Transverse colon (tissue), 4 donors: ENCODE measurements around the gene PCBD2. TPM values are rescaled to one million over a fixed set of nuclear protein-coding genes. Genes with fewer than 3 reads are reported as not detected.

ENCODE experiments used
- DNase-seq: peaks from one replicate; pipeline ENCODE4 v3.0.0-alpha.2; 2019
- H3K27ac ChIP-seq, 4 donors: fragments of 200-600 bp; sonication (generic); 2 replicates each; pipeline ENCODE4 v1.5.1; 2016 to 2018; ENCODE audit warnings: inconsistent platforms in 4 of 4
- H3K27me3 ChIP-seq: fragments of 200-600 bp; sonication (generic); 2 replicates; pipeline ENCODE4 v1.5.1; 2017; ENCODE audit warnings: inconsistent platforms
- H3K36me3 ChIP-seq, 4 donors: fragments of 200-600 bp; sonication (generic); 2 replicates each; pipeline ENCODE4 v1.5.1; 2017 to 2019; ENCODE audit warnings: inconsistent platforms in 4 of 4
- H3K4me1 ChIP-seq, 4 donors: fragments of 200-600 bp; sonication (generic); 2 replicates each; pipeline ENCODE4 v1.5.1; 2017 to 2020; ENCODE audit warnings: inconsistent platforms in 4 of 4
- H3K4me3 ChIP-seq, 4 donors: fragments of 200-600 bp; sonication (generic); 1 replicate in 1 of 4; 2 replicates in 3 of 4; pipeline versions ENCODE4 v1.5.1 to v1.6.1; 2017 to 2019; ENCODE audit warnings: inconsistent platforms in 4 of 4
- H3K9me3 ChIP-seq, 2 donors: fragments of 200-600 bp; sonication (generic); 2 replicates each; pipeline ENCODE4 v1.5.1; 2017 to 2019; ENCODE audit warnings: inconsistent platforms in 2 of 2
- CTCF ChIP-seq, 5 experiments: fragments of 200-600 bp in 3 of 5; fragments of 450-650 bp in 2 of 5; sonication (generic) in 3 of 5; IDR thresholded peaks; 1 replicate in 2 of 5; 2 replicates in 3 of 5; pipeline ENCODE4 v1.5.1; 2016 to 2017; ENCODE audit warnings: antibody characterized with exemption in 5 of 5, inconsistent platforms in 3 of 5, mild to moderate bottlenecking in 2 of 5, moderate library complexity in 1 of 5
- EP300 ChIP-seq: sonication (generic); formaldehyde crosslinking; IDR thresholded peaks from one replicate; pipeline ENCODE4 v1.6.1; 2017; ENCODE audit warnings: antibody characterized with exemption, low read depth
- POLR2A ChIP-seq: fragments of 450-650 bp; IDR thresholded peaks from one replicate; pipeline ENCODE4 v1.6.1; 2016; ENCODE audit warnings: antibody characterized with exemption, mild to moderate bottlenecking, moderate library complexity
- POLR2AphosphoS5 ChIP-seq, 3 donors: sonication (generic); formaldehyde crosslinking; IDR thresholded peaks; one replicate each; pipeline ENCODE4 v1.6.1; 2016; ENCODE audit warnings: antibody characterized with exemption in 3 of 3
- WGBS, 2 donors: methylation state at CpG; one replicate each; pipeline ENCODE4 v1.1.5; 2018; ENCODE audit warnings: low coverage in 1 of 2; 5-methylcytosine and 5-hydroxymethylcytosine counted together
- in situ Hi-C, 4 donors: fragments of 200-750 bp; cut with MboI; loops; one replicate each; pipeline versions ENCODE4 v1.15.0 to v1.15.1; 2017; ENCODE audit warnings: low sequenced_read_pairs in 3 of 4, low pct_ligation_motif_present in 1 of 4, low pct_unique_long_range_greater_than_20kb in 1 of 4
- intact Hi-C: fragments of 100-400 bp; cut with DNase I; formaldehyde crosslinking; loops from one replicate; pipeline ENCODE4 v1.15.1; 2023; ENCODE audit warnings: low total_unique reads
- total RNA-seq, 4 donors: library from RNA; depleted of rRNA; stranded (reverse); fragments of >200 nt; gene quantifications; one replicate each; pipeline ENCODE4 v1.1.0, GENCODE V29; 2016

PCBD2 gene
- total RNA-seq, 4 donors from 2014 or later = 6.4 to 28.9 (median 11.6) TPM

- no peak for TF ChIP-seq EP300
- TF ChIP-seq POLR2A = no peak
- no peak for TF ChIP-seq POLR2AphosphoS5 (IDR thresholded peaks at IDR 0.05)
- no peak for TF ChIP-seq CTCF (IDR thresholded peaks at IDR 0.05)
- no peaks in the 10 kb centered on the region for H3K27me3 ChIP-seq
- no peaks in the 10 kb centered on the region for H3K36me3 ChIP-seq
- peaks cover 0 to 6% (median under 1%) of the 10 kb centered on the region in 4 donors for H3K4me1 ChIP-seq
- intact Hi-C loops = no loop called here
- in situ Hi-C loops = no loop called here
- no peaks in the 10 kb centered on the region for H3K9me3 ChIP-seq
- 85% methylated on average over 13 of the region's 13 CpGs; no CpG with 5 or more reads in 1 of the 2 donors for WGBS, 2 donors
- no peak for DNase-seq
- H3K4me3 ChIP-seq = no peak overlapping the region
- H3K27ac ChIP-seq = no peak overlapping the region
Observed at GRCh38 chr5:135008981-135009735, 104.2 kb downstream of the PCBD2 start.

- 95 to 100% methylated on average over 1 to 11 of the region's 11 CpGs for WGBS, 2 donors
- no peak for DNase-seq
- H3K4me1 ChIP-seq = peaks cover 0 to 7% (median 3%) of the 10 kb centered on the region in 4 donors
- no peaks in the 10 kb centered on the region for H3K9me3 ChIP-seq
- no peak overlapping the region for H3K4me3 ChIP-seq
- in situ Hi-C loops = no loop called here
- H3K36me3 ChIP-seq = no peaks in the 10 kb centered on the region
- H3K27ac ChIP-seq = no peak overlapping the region
- no peak for TF ChIP-seq POLR2AphosphoS5 (IDR thresholded peaks at IDR 0.05)
- TF ChIP-seq EP300 = no peak
- no peak for TF ChIP-seq POLR2A
- no peak for TF ChIP-seq CTCF (IDR thresholded peaks at IDR 0.05)
- intact Hi-C loops = no loop called here
- H3K27me3 ChIP-seq = no peaks in the 10 kb centered on the region
Observed at GRCh38 chr5:135009736-135010501, 105.0 kb downstream of the PCBD2 start.

DNA sequence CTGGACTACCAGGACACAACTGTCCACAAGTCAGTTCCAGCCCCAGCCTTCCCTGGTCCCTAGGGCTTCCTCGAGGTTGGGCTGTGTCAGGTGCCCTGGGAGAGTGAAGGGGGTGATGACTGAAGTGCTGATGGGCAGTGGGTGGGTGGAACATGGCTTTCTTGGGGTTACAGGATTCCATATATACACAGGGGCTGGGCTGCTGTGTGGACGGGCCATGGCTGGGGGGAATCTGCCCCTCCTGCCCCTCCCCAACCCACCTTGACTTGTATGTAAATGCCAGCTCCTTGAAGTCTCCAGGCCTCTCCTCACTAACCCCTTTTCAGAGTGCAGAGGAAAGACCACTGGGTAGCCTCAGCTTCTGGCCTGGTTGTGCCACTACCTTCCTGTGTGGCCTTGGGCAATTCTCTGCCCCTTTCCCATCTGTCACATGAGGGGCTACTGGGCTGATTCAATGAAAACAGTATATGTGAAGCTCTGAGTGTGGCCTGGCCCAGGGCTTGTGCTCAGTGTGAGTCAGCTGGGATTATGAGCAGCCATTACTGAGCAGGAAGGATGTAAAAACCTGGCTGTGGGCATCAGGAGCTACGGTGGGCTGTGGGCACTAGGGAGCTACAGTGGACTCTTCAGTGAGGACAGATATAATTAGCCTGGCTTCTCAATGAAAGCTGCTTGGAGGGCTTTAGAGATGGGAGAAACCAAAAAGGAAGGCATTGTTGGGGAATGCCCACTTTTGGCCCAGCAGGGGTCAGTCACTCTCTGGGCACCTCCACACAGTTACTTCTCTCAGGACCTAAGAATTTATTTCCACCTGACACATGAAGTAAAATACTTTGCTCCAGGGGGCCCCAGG, 105.8 kb downstream of the PCBD2 start:
- H3K27ac ChIP-seq = no peak overlapping the region
- peaks cover 0 to 7% (median 3%) of the 10 kb centered on the region in 4 donors for H3K4me1 ChIP-seq
- H3K36me3 ChIP-seq = no peaks in the 10 kb centered on the region
- H3K9me3 ChIP-seq = no peaks in the 10 kb centered on the region
- H3K4me3 ChIP-seq = no peak overlapping the region
- H3K27me3 ChIP-seq = no peaks in the 10 kb centered on the region
- DNase-seq = no peak
- intact Hi-C loops = no loop called here
- in situ Hi-C loops = no loop called here
- no peak for TF ChIP-seq POLR2A
- peak in 2 of 5 experiments; percentile 8 to 9 for TF ChIP-seq CTCF (IDR thresholded peaks at IDR 0.05)
- 76% methylated on average over 3 of the region's 3 CpGs; no CpG with 5 or more reads in 1 of the 2 donors for WGBS, 2 donors
